Transverse colon (tissue), 4 donors: Measurements from ENCODE around the gene RSRC2. TPM values are rescaled to one million over a fixed set of nuclear protein-coding genes. Genes with fewer than 3 reads are reported as not detected.

Experiments used
- DNase-seq: peaks from one replicate; pipeline ENCODE4 v3.0.0-alpha.2; 2019
- H3K27ac ChIP-seq, 4 donors: fragments of 200-600 bp; sonication (generic); 2 replicates each; pipeline ENCODE4 v1.5.1; 2016 to 2018; ENCODE audit warnings: inconsistent platforms in 4 of 4
- H3K27me3 ChIP-seq: fragments of 200-600 bp; sonication (generic); 2 replicates; pipeline ENCODE4 v1.5.1; 2017; ENCODE audit warnings: inconsistent platforms
- H3K36me3 ChIP-seq, 4 donors: fragments of 200-600 bp; sonication (generic); 2 replicates each; pipeline ENCODE4 v1.5.1; 2017 to 2019; ENCODE audit warnings: inconsistent platforms in 4 of 4
- H3K4me1 ChIP-seq, 4 donors: fragments of 200-600 bp; sonication (generic); 2 replicates each; pipeline ENCODE4 v1.5.1; 2017 to 2020; ENCODE audit warnings: inconsistent platforms in 4 of 4
- H3K4me3 ChIP-seq, 4 donors: fragments of 200-600 bp; sonication (generic); 1 replicate in 1 of 4; 2 replicates in 3 of 4; pipeline versions ENCODE4 v1.5.1 to v1.6.1; 2017 to 2019; ENCODE audit warnings: inconsistent platforms in 4 of 4
- H3K9me3 ChIP-seq, 2 donors: fragments of 200-600 bp; sonication (generic); 2 replicates each; pipeline ENCODE4 v1.5.1; 2017 to 2019; ENCODE audit warnings: inconsistent platforms in 2 of 2
- CTCF ChIP-seq, 5 experiments: fragments of 200-600 bp in 3 of 5; fragments of 450-650 bp in 2 of 5; sonication (generic) in 3 of 5; IDR thresholded peaks; 1 replicate in 2 of 5; 2 replicates in 3 of 5; pipeline ENCODE4 v1.5.1; 2016 to 2017; ENCODE audit warnings: antibody characterized with exemption in 5 of 5, inconsistent platforms in 3 of 5, mild to moderate bottlenecking in 2 of 5, moderate library complexity in 1 of 5
- EP300 ChIP-seq: sonication (generic); formaldehyde crosslinking; IDR thresholded peaks from one replicate; pipeline ENCODE4 v1.6.1; 2017; ENCODE audit warnings: antibody characterized with exemption, low read depth
- POLR2A ChIP-seq: fragments of 450-650 bp; IDR thresholded peaks from one replicate; pipeline ENCODE4 v1.6.1; 2016; ENCODE audit warnings: antibody characterized with exemption, mild to moderate bottlenecking, moderate library complexity
- POLR2AphosphoS5 ChIP-seq, 3 donors: sonication (generic); formaldehyde crosslinking; IDR thresholded peaks; one replicate each; pipeline ENCODE4 v1.6.1; 2016; ENCODE audit warnings: antibody characterized with exemption in 3 of 3
- WGBS, 2 donors: methylation state at CpG; one replicate each; pipeline ENCODE4 v1.1.5; 2018; ENCODE audit warnings: low coverage in 1 of 2; 5-methylcytosine and 5-hydroxymethylcytosine counted together
- in situ Hi-C, 4 donors: fragments of 200-750 bp; cut with MboI; loops; one replicate each; pipeline versions ENCODE4 v1.15.0 to v1.15.1; 2017; ENCODE audit warnings: low sequenced_read_pairs in 3 of 4, low pct_ligation_motif_present in 1 of 4, low pct_unique_long_range_greater_than_20kb in 1 of 4
- intact Hi-C: fragments of 100-400 bp; cut with DNase I; formaldehyde crosslinking; loops from one replicate; pipeline ENCODE4 v1.15.1; 2023; ENCODE audit warnings: low total_unique reads
- total RNA-seq, 4 donors: library from RNA; depleted of rRNA; stranded (reverse); fragments of >200 nt; gene quantifications; one replicate each; pipeline ENCODE4 v1.1.0, GENCODE V29; 2016

Gene RSRC2
- total RNA-seq, 4 donors from 2014 or later: 73.4 to 251 (median 99.7) TPM

GRCh38 chr12:122505419-122506051 is 21.2 kb downstream of the RSRC2 start:
- no peaks in the 10 kb centered on the region for H3K9me3 ChIP-seq
- TF ChIP-seq EP300 (no peak), POLR2AphosphoS5 (IDR thresholded peaks at IDR 0.05) (no peak), CTCF (IDR thresholded peaks at IDR 0.05) (no peak), POLR2A (no peak)
- WGBS, 2 donors: 72 to 89% methylated on average over 8 to 11 of the region's 11 CpGs
- peaks cover 0 to 69% (median 35%) of the 10 kb centered on the region in 4 donors for H3K36me3 ChIP-seq
- H3K4me3 ChIP-seq: no peak overlapping the region
- in situ Hi-C loops (no loop called here), intact Hi-C loops (no loop called here)
- H3K4me1 ChIP-seq: peaks cover 0 to 7% (median 6%) of the 10 kb centered on the region in 4 donors
- no peaks in the 10 kb centered on the region for H3K27me3 ChIP-seq
- H3K27ac ChIP-seq: no peak overlapping the region
- DNase-seq: no peak

GRCh38 chr12:122503783-122504590 is 22.7 kb downstream of the RSRC2 start:
- no peaks in the 10 kb centered on the region for H3K9me3 ChIP-seq
- H3K27me3 ChIP-seq: no peaks in the 10 kb centered on the region
- DNase-seq: no peak
- in situ Hi-C loops (no loop called here), intact Hi-C loops (no loop called here)
- H3K36me3 ChIP-seq: peaks cover 0 to 53% (median 25%) of the 10 kb centered on the region in 4 donors
- no peak overlapping the region for H3K4me3 ChIP-seq
- H3K4me1 ChIP-seq: peaks cover 4 to 14% (median 13%) of the 10 kb centered on the region in 4 donors
- TF ChIP-seq CTCF (IDR thresholded peaks at IDR 0.05) (no peak), POLR2A (no peak), POLR2AphosphoS5 (IDR thresholded peaks at IDR 0.05) (no peak), EP300 (no peak)
- H3K27ac ChIP-seq: no peak overlapping the region
- 77 to 87% methylated on average over 4 to 6 of the region's 6 CpGs for WGBS, 2 donors

GRCh38 chr12:122503147-122503751 is 23.5 kb downstream of the RSRC2 start:
- Histone ChIP-seq H3K27ac (no peak overlapping the region), H3K36me3 (peaks cover 0 to 46% (median 22%) of the 10 kb centered on the region in 4 donors), H3K4me3 (no peak overlapping the region), H3K27me3 (no peaks in the 10 kb centered on the region), H3K9me3 (no peaks in the 10 kb centered on the region), H3K4me1 (peaks cover 8 to 21% (median 20%) of the 10 kb centered on the region in 4 donors)
- no peak for DNase-seq
- 83 to 88% methylated on average over 3 of the region's 3 CpGs for WGBS, 2 donors
- in situ Hi-C loops: no loop called here
- intact Hi-C loops: no loop called here
- TF ChIP-seq POLR2A (no peak), CTCF (IDR thresholded peaks at IDR 0.05) (no peak), POLR2AphosphoS5 (IDR thresholded peaks at IDR 0.05) (peak in 1 of 3 donors; percentile 13), EP300 (no peak)

GRCh38 chr12:122501489-122501989 is 25.2 kb downstream of the RSRC2 start:
- H3K4me3 ChIP-seq: peak overlapping the region in 3 of 4 donors; percentile 73 to 88 (median 87)
- peaks cover 8 to 29% (median 22%) of the 10 kb centered on the region in 4 donors for H3K4me1 ChIP-seq
- TF ChIP-seq CTCF (IDR thresholded peaks at IDR 0.05) (no peak), POLR2AphosphoS5 (IDR thresholded peaks at IDR 0.05) (no peak), EP300 (no peak), POLR2A (no peak)
- WGBS, 2 donors: 65 to 80% methylated on average over 7 to 9 of the region's 9 CpGs
- intact Hi-C loops (no loop called here), in situ Hi-C loops (no loop called here)
- H3K27me3 ChIP-seq: no peaks in the 10 kb centered on the region
- H3K9me3 ChIP-seq: no peaks in the 10 kb centered on the region
- H3K27ac ChIP-seq: peak overlapping the region; percentile 95 to 100 (median 98)
- no peak for DNase-seq
- peaks cover 0 to 29% (median 13%) of the 10 kb centered on the region in 4 donors for H3K36me3 ChIP-seq
